KOPT-K1 (cell line): ENCODE results near the gene CSF1R.

ENCODE experiments used
- H3K27ac ChIP-seq: fragments of 200-600 bp; sonication (generic); 2 replicates; pipeline ENCODE4 v1.5.1; 2016; ENCODE audit warnings: antibody characterized with exemption, mild to moderate bottlenecking, low read depth, low read length; ENCODE audit not compliant: poor library complexity, severe bottlenecking
- H3K36me3 ChIP-seq: fragments of 200-600 bp; sonication (generic); 2 replicates; pipeline ENCODE4 v1.5.1; 2017; ENCODE audit warnings: antibody characterized with exemption, mild to moderate bottlenecking, low read length, moderate library complexity; ENCODE audit not compliant: insufficient read depth
- H3K9me3 ChIP-seq: fragments of 200-600 bp; sonication (generic); 2 replicates; pipeline ENCODE4 v1.5.1; 2017; ENCODE audit warnings: antibody characterized with exemption, low read length, mild to moderate bottlenecking; ENCODE audit not compliant: insufficient read depth, poor library complexity, severe bottlenecking

Gene CSF1R

GRCh38 chr5:150085950-150086715 lies at the start of gene CSF1R:
Gene CSF1R, minus strand, starts transcription at chr5:150086554. Its CDS starts 127 bp downstream, at chr5:150086427.
- Histone ChIP-seq H3K27ac (no peak within 1 kb of the TSS), H3K9me3 (no peaks in the 10 kb centered on the region), H3K36me3 (no peaks in the 10 kb centered on the region)

- Histone ChIP-seq H3K27ac (no peak overlapping the region), H3K36me3 (no peaks in the 10 kb centered on the region), H3K9me3 (no peaks in the 10 kb centered on the region)
Observed at GRCh38 chr5:150135557-150136304, 49.4 kb upstream of the CSF1R start.

GRCh38 chr5:150134198-150134588 lies 47.8 kb upstream of the CSF1R start:
- Histone ChIP-seq H3K27ac (no peak overlapping the region), H3K9me3 (no peaks in the 10 kb centered on the region), H3K36me3 (no peaks in the 10 kb centered on the region)

- no peak overlapping the region for H3K27ac ChIP-seq
- no peaks in the 10 kb centered on the region for H3K36me3 ChIP-seq
Observed at GRCh38 chr5:150133581-150134197, 47.3 kb upstream of the CSF1R start.

GRCh38 chr5:150132740-150133139 lies 46.4 kb upstream of the CSF1R start:
- Histone ChIP-seq H3K9me3 (no peaks in the 10 kb centered on the region), H3K36me3 (no peaks in the 10 kb centered on the region), H3K27ac (no peak overlapping the region)

More at GRCh38 chr5:150133581-150134197, 47.3 kb upstream of the CSF1R start:
- no peaks in the 10 kb centered on the region for H3K9me3 ChIP-seq

- no peaks in the 10 kb centered on the region for H3K36me3 ChIP-seq
Observed at GRCh38 chr5:150131978-150132694, 45.8 kb upstream of the CSF1R start.

GRCh38 chr5:150131461-150131860 lies 45.1 kb upstream of the CSF1R start:
- Histone ChIP-seq H3K9me3 (no peaks in the 10 kb centered on the region), H3K36me3 (no peaks in the 10 kb centered on the region), H3K27ac (no peak overlapping the region)

More at GRCh38 chr5:150131978-150132694, 45.8 kb upstream of the CSF1R start:
- H3K27ac ChIP-seq: no peak overlapping the region
- H3K9me3 ChIP-seq: no peaks in the 10 kb centered on the region

- Histone ChIP-seq H3K27ac (no peak overlapping the region), H3K36me3 (no peaks in the 10 kb centered on the region), H3K9me3 (no peaks in the 10 kb centered on the region)
Observed at GRCh38 chr5:150130493-150130922, 44.2 kb upstream of the CSF1R start.

GRCh38 chr5:150129813-150130492 lies 43.6 kb upstream of the CSF1R start:
- Histone ChIP-seq H3K9me3 (no peaks in the 10 kb centered on the region), H3K36me3 (no peaks in the 10 kb centered on the region), H3K27ac (no peak overlapping the region)

- Histone ChIP-seq H3K36me3 (no peaks in the 10 kb centered on the region), H3K27ac (no peak overlapping the region), H3K9me3 (no peaks in the 10 kb centered on the region)
Observed at GRCh38 chr5:150129454-150129812, 43.1 kb upstream of the CSF1R start.

- H3K27ac ChIP-seq: no peak overlapping the region
- no peaks in the 10 kb centered on the region for H3K36me3 ChIP-seq
- H3K9me3 ChIP-seq: no peaks in the 10 kb centered on the region
Observed at GRCh38 chr5:150126921-150127265, 40.5 kb upstream of the CSF1R start.

- no peaks in the 10 kb centered on the region for H3K36me3 ChIP-seq
- no peak overlapping the region for H3K27ac ChIP-seq
- H3K9me3 ChIP-seq: no peaks in the 10 kb centered on the region
Observed at GRCh38 chr5:150126199-150126920, 40.0 kb upstream of the CSF1R start.

- Histone ChIP-seq H3K27ac (no peak overlapping the region), H3K9me3 (no peaks in the 10 kb centered on the region), H3K36me3 (no peaks in the 10 kb centered on the region)
Observed at GRCh38 chr5:150125334-150125733, 39.0 kb upstream of the CSF1R start.

- no peaks in the 10 kb centered on the region for H3K36me3 ChIP-seq
- H3K27ac ChIP-seq: no peak overlapping the region
- H3K9me3 ChIP-seq: no peaks in the 10 kb centered on the region
Observed at GRCh38 chr5:150124596-150124995, 38.2 kb upstream of the CSF1R start.
